Endodermal cell (in vitro differentiated cells): ENCODE results near the gene PURA. TPM values are rescaled to one million over a fixed set of nuclear protein-coding genes. Genes with fewer than 3 reads are reported as not detected.

Experiments
- DNase-seq: peaks from one replicate; pipeline ENCODE4 v3.0.0-alpha.2; 2017
- H3K27ac ChIP-seq: 2 replicates; pipeline ENCODE4 v1.5.1; 2013; ENCODE audit warnings: mild to moderate bottlenecking, low read depth, low read length, moderate library complexity
- H3K27me3 ChIP-seq: 2 replicates; pipeline ENCODE4 v1.6.1; 2013; ENCODE audit warnings: mild to moderate bottlenecking, low read length, moderate library complexity; ENCODE audit not compliant: insufficient read depth, control insufficient read depth, poor library complexity, severe bottlenecking
- H3K36me3 ChIP-seq: 2 replicates; pipeline ENCODE4 v1.7.0; 2013; ENCODE audit warnings: mild to moderate bottlenecking, low read length, moderate library complexity; ENCODE audit not compliant: control insufficient read depth, insufficient read depth
- H3K4me1 ChIP-seq: one replicate; pipeline ENCODE4 v1.7.0; 2013; ENCODE audit warnings: low read length; ENCODE audit not compliant: control insufficient read depth, insufficient read depth
- H3K4me3 ChIP-seq: 2 replicates; pipeline ENCODE4 v1.5.1; 2013; ENCODE audit warnings: mild to moderate bottlenecking, low read length, moderate library complexity
- H3K9ac ChIP-seq: 2 replicates; pipeline ENCODE4 v1.6.1; 2013; ENCODE audit warnings: mild to moderate bottlenecking, low read length, moderate library complexity; ENCODE audit not compliant: poor library complexity, severe bottlenecking; ENCODE audit errors: extremely low read depth
- H3K9me3 ChIP-seq: 2 replicates; pipeline ENCODE4 v1.6.1; 2013; ENCODE audit warnings: mild to moderate bottlenecking, low read length, moderate library complexity; ENCODE audit not compliant: control insufficient read depth
- H3K27ac Mint-ChIP-seq: 2 replicates; pipeline ENCODE4 v1.8.0; 2020; ENCODE audit warnings: mixed read lengths
- H3K27me3 Mint-ChIP-seq: 2 replicates; pipeline ENCODE4 v1.8.0; 2021; ENCODE audit warnings: mild to moderate bottlenecking, mixed read lengths; ENCODE audit not compliant: insufficient read depth
- H3K36me3 Mint-ChIP-seq: 2 replicates; pipeline ENCODE4 v1.8.0; 2020; ENCODE audit warnings: low read depth, mixed read lengths
- H3K4me1 Mint-ChIP-seq: 2 replicates; pipeline ENCODE4 v1.8.0; 2020; ENCODE audit warnings: mixed read lengths
- H3K4me3 Mint-ChIP-seq: 2 replicates; pipeline ENCODE4 v1.8.0; 2020; ENCODE audit warnings: mild to moderate bottlenecking, moderate library complexity, mixed read lengths
- H3K9me3 Mint-ChIP-seq: 2 replicates; pipeline ENCODE4 v1.8.0; 2020; ENCODE audit warnings: mild to moderate bottlenecking, mixed read lengths
- CTCF ChIP-seq: fragments of 200-600 bp; sonication (generic); conservative IDR thresholded peaks from 2 replicates; pipeline ENCODE4 v1.5.0; 2021; ENCODE audit warnings: antibody characterized with exemption, mild to moderate bottlenecking
- WGBS, 2 experiments: methylation state at CpG; one replicate each; pipeline versions ENCODE4 v1.1.5 to v1.1.7; 2013; ENCODE audit warnings: missing lambda C conversion rate in 2 of 2, mixed read lengths in 1 of 2; ENCODE audit not compliant: insufficient coverage in 1 of 2, insufficient read length in 1 of 2; 5-methylcytosine and 5-hydroxymethylcytosine counted together
- total RNA-seq, 2 donors: library from RNA; stranded (reverse); fragmentation: NEBNext Ultra II Directional in 1 of 2; extraction: Animal tissue kit (Norgen Biotek cat#: 25700) in 1 of 2; gene quantifications; 2 replicates in 1 of 2; 3 replicates in 1 of 2; pipeline ENCODE4 v1.2.1, GENCODE V29; 2021

Gene PURA
- total RNA-seq, 2 donors from 2014 or later: 6.8 to 7.7 TPM

GRCh38 chr5:140126315-140127012 is 12.6 kb downstream of the PURA start:
- Histone ChIP-seq H3K36me3 (no peaks in the 10 kb centered on the region), H3K27me3 (peaks cover 10% of the 10 kb centered on the region), H3K9me3 (no peaks in the 10 kb centered on the region), H3K4me1 (no peaks in the 10 kb centered on the region), H3K9ac (no peak overlapping the region), H3K27ac (no peak overlapping the region), H3K4me3 (no peak overlapping the region)
- TF ChIP-seq CTCF: no peak
- Mint-ChIP-seq H3K9me3 (no peaks in the 10 kb centered on the region), H3K4me3 (no peak overlapping the region), H3K4me1 (no peaks in the 10 kb centered on the region), H3K27me3 (peaks cover 21% of the 10 kb centered on the region), H3K27ac (no peak overlapping the region), H3K36me3 (no peaks in the 10 kb centered on the region)
- no peak for DNase-seq
- WGBS, 2 experiments: 86 to 90% methylated on average over 3 to 6 of the region's 6 CpGs

- Histone ChIP-seq H3K9ac (no peak overlapping the region), H3K27me3 (peaks cover 7% of the 10 kb centered on the region), H3K4me1 (no peaks in the 10 kb centered on the region), H3K36me3 (no peaks in the 10 kb centered on the region), H3K4me3 (no peak overlapping the region), H3K9me3 (no peaks in the 10 kb centered on the region), H3K27ac (no peak overlapping the region)
- no peak for DNase-seq
- no peak for TF ChIP-seq CTCF
- H3K4me3 Mint-ChIP-seq: no peak overlapping the region
- no peaks in the 10 kb centered on the region for H3K9me3 Mint-ChIP-seq
- no peaks in the 10 kb centered on the region for H3K36me3 Mint-ChIP-seq
- H3K27me3 Mint-ChIP-seq: peaks cover 24% of the 10 kb centered on the region
- WGBS, 2 experiments: 93% methylated on average over 4 to 5 of the region's 5 CpGs
- H3K4me1 Mint-ChIP-seq: peaks cover 1% of the 10 kb centered on the region
- no peak overlapping the region for H3K27ac Mint-ChIP-seq
Observed at GRCh38 chr5:140128376-140128775, 14.5 kb downstream of the PURA start.

GRCh38 chr5:140130949-140131733 is 17.2 kb downstream of the PURA start:
- no peak for TF ChIP-seq CTCF
- Mint-ChIP-seq H3K9me3 (no peaks in the 10 kb centered on the region), H3K36me3 (no peaks in the 10 kb centered on the region), H3K4me3 (no peak overlapping the region), H3K27me3 (peaks cover 23% of the 10 kb centered on the region), H3K27ac (no peak overlapping the region), H3K4me1 (peaks cover 1% of the 10 kb centered on the region)
- no peak overlapping the region for H3K9ac ChIP-seq
- no peak overlapping the region for H3K27ac ChIP-seq
- H3K27me3 ChIP-seq: peaks cover 7% of the 10 kb centered on the region
- H3K9me3 ChIP-seq: no peaks in the 10 kb centered on the region
- DNase-seq: no peak
- no peaks in the 10 kb centered on the region for H3K4me1 ChIP-seq
- 71 to 85% methylated on average over 2 to 5 of the region's 5 CpGs for WGBS, 2 experiments
- no peak overlapping the region for H3K4me3 ChIP-seq
- H3K36me3 ChIP-seq: no peaks in the 10 kb centered on the region
